ENCODE measurements around the gene LIN9. TPM values are rescaled to one million over a fixed set of nuclear protein-coding genes. Genes with fewer than 3 reads are reported as not detected.

LIN9 gene
- total and polyA plus RNA-seq, 2 donors (not counting 3 experiments of a cell fraction or from before 2014, with no cell fraction given), result 2.5 to 7.6 TPM

GRCh38 chr1:226217273-226217672 lies 91.7 kb downstream of the LIN9 start:
- intact Hi-C loops (cut with micrococcal nuclease) (no loop called here), dilution Hi-C loops (cut with MboI; ENCODE audit: extremely low pct_ligation_motif_present, low sequenced_read_pairs) (no loop called here)
- no peaks in the 10 kb centered on the region for H3K79me2 ChIP-seq (ENCODE audit: control insufficient read depth, insufficient read depth, low read length)
- FAIRE-seq (no peak), DNase-seq (ENCODE audit: low read depth, low spot score) (no peak)
- TF ChIP-seq MYC (IDR thresholded peaks at IDR 0.05; ENCODE audit: low read depth, low read length) (no peak), FOS (IDR thresholded peaks at IDR 0.05; ENCODE audit: borderline replicate concordance, insufficient read depth, low read length) (no peak)
- H3K9ac ChIP-seq (replicated peaks; ENCODE audit: extremely low read depth, insufficient read depth, low read length), result no peak overlapping the region
- H3K27me3 ChIP-seq (ENCODE audit: control insufficient read depth in 2 of 2, insufficient read depth in 2 of 2, low read length in 2 of 2), result no peaks in the 10 kb centered on the region
- no peaks in the 10 kb centered on the region for H3K36me3 ChIP-seq (ENCODE audit: control insufficient read depth in 2 of 2, extremely low read depth in 1 of 2, insufficient read depth in 2 of 2, low read length in 2 of 2)
- no peaks in the 10 kb centered on the region for H3K4me1 ChIP-seq (ENCODE audit: control insufficient read depth, extremely low read depth, insufficient read depth, low read length)
- ChIA-PET POLR2A (no interaction called here), CTCF (no interaction called here)
- no peak overlapping the region for H3K4me3 ChIP-seq (replicated peaks in 1 of 3; ENCODE audit: insufficient read depth in 1 of 3, low read depth in 1 of 3, low read length in 3 of 3)
- no TSS peak for BruUV-seq (replicated peaks)
- no peak overlapping the region for H3K27ac ChIP-seq (ENCODE audit: insufficient read depth, low read depth, low read length)
- H4K20me1 ChIP-seq (replicated peaks; ENCODE audit: control insufficient read depth, extremely low read depth, insufficient read depth, low read length), result no peaks in the 10 kb centered on the region
- H3K4me2 ChIP-seq (ENCODE audit: insufficient read depth, low read length), result no peak overlapping the region
- H3K9me1 ChIP-seq (replicated peaks; ENCODE audit: control insufficient read depth, extremely low read depth, insufficient read depth, low read length), result no peaks in the 10 kb centered on the region
- H2AFZ ChIP-seq (ENCODE audit: low read depth, low read length), result no peak overlapping the region
- H3K9me3 ChIP-seq (replicated peaks; ENCODE audit: control insufficient read depth, insufficient read depth, low read length), result no peaks in the 10 kb centered on the region

- dilution Hi-C loops (cut with MboI; ENCODE audit: extremely low pct_ligation_motif_present, low sequenced_read_pairs), result no loop called here
- intact Hi-C loops (cut with micrococcal nuclease), result no loop called here
- ChIA-PET POLR2A (no interaction called here), CTCF (interaction anchor here (1.5 kb wide), 1 partner anchor 19 kb away, joined by 5 read pairs; no protein-coding TSS in a partner anchor)
- TF ChIP-seq CTCF (IDR thresholded peaks at IDR 0.05; ENCODE audit: extremely low read depth in 1 of 2, insufficient read depth in 1 of 2, low read depth in 1 of 2, low read length in 2 of 2) (no peak), MAX (IDR thresholded peaks at IDR 0.05; ENCODE audit: insufficient read depth, insufficient read length) (no peak)
- Histone ChIP-seq H3K79me2 (ENCODE audit: control insufficient read depth, insufficient read depth, low read length) (no peaks in the 10 kb centered on the region), H3K27me3 (ENCODE audit: control insufficient read depth in 2 of 2, insufficient read depth in 2 of 2, low read length in 2 of 2) (no peaks in the 10 kb centered on the region), H3K4me1 (ENCODE audit: control insufficient read depth, extremely low read depth, insufficient read depth, low read length) (no peaks in the 10 kb centered on the region), H3K36me3 (ENCODE audit: control insufficient read depth in 2 of 2, extremely low read depth in 1 of 2, insufficient read depth in 2 of 2, low read length in 2 of 2) (no peaks in the 10 kb centered on the region), H3K4me2 (ENCODE audit: insufficient read depth, low read length) (no peak overlapping the region), H3K9me1 (replicated peaks; ENCODE audit: control insufficient read depth, extremely low read depth, insufficient read depth, low read length) (no peaks in the 10 kb centered on the region), H4K20me1 (replicated peaks; ENCODE audit: control insufficient read depth, extremely low read depth, insufficient read depth, low read length) (no peaks in the 10 kb centered on the region), H3K27ac (ENCODE audit: insufficient read depth, low read depth, low read length) (no peak overlapping the region), H3K4me3 (replicated peaks in 1 of 3; ENCODE audit: insufficient read depth in 1 of 3, low read depth in 1 of 3, low read length in 3 of 3) (no peak overlapping the region), H2AFZ (ENCODE audit: low read depth, low read length) (no peak overlapping the region), H3K9me3 (replicated peaks; ENCODE audit: control insufficient read depth, insufficient read depth, low read length) (no peaks in the 10 kb centered on the region), H3K9ac (replicated peaks; ENCODE audit: extremely low read depth, insufficient read depth, low read length) (no peak overlapping the region)
- BruUV-seq (replicated peaks), result no TSS peak
- DNase-seq (ENCODE audit: low read depth, low spot score) (no peak), FAIRE-seq (no peak)
These were observed 92.9 kb downstream of the LIN9 start for GRCh38 chr1:226216056-226216455.

Data from endothelial cell of umbilical vein (primary cell).